ENCODE measurements around the gene STIM2. TPM values are rescaled to one million over a fixed set of nuclear protein-coding genes. Genes with fewer than 3 reads are reported as not detected.
A peak's percentile ranks its signal among the peaks of the same experiment; 100 is the strongest.

The STIM2 gene
- total and polyA plus RNA-seq, 9 of the 15 experiments (the other 6 are each of a cell fraction or from before 2014, with no cell fraction given): 7.2 to 26.8 (median 15.4) TPM

DNA sequence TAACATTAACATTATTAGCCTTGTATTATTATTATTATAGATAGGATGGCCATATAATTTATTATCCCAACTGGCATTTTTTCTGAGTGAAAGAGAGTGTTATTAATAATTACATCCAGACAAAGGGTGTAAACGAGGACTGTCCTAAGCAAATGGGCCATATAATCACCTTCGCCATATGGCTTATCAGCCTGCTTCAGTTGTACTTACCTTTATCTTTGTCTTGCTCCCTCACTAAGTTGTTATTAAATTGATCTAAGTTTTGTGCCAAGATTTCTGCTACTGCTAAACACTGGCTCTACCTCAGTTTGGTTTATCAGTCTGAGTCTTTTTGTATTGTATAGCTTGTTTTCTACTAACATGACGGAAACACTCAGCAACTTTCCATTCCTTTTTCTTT lies 76.9 kb downstream of the STIM2 start (continued):
- TF ChIP-seq, protein P1, sequence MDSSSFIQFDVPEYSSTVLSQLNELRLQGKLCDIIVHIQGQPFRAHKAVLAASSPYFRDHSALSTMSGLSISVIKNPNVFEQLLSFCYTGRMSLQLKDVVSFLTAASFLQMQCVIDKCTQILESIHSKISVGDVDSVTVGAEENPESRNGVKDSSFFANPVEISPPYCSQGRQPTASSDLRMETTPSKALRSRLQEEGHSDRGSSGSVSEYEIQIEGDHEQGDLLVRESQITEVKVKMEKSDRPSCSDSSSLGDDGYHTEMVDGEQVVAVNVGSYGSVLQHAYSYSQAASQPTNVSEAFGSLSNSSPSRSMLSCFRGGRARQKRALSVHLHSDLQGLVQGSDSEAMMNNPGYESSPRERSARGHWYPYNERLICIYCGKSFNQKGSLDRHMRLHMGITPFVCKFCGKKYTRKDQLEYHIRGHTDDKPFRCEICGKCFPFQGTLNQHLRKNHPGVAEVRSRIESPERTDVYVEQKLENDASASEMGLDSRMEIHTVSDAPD (CRISPR knock-in tag; IDR thresholded peaks at IDR 0.05): no peak
- TF ChIP-seq EP300 (IDR thresholded peaks at IDR 0.05; ENCODE audit: low read length): peak; percentile 79
- TF ChIP-seq CCNT2 (IDR thresholded peaks at IDR 0.05; ENCODE audit: borderline replicate concordance, extremely low read depth, insufficient read length, low read depth, low read length): peak; percentile 69
- TF ChIP-seq ERF (CRISPR knock-in tag; IDR thresholded peaks at IDR 0.05): no peak
- TF ChIP-seq NUFIP1 (IDR thresholded peaks at IDR 0.05; ENCODE audit: partially characterized antibody): no peak
- TF ChIP-seq PML (IDR thresholded peaks at IDR 0.05; ENCODE audit: low read length): peak; percentile 74
- no peak for TF ChIP-seq ZNF778 (CRISPR knock-in tag; IDR thresholded peaks at IDR 0.05)
- no peak for TF ChIP-seq ZBTB7A (IDR thresholded peaks at IDR 0.05; ENCODE audit: borderline replicate concordance, control insufficient read depth, low read depth, low read length)
- TF ChIP-seq FIP1L1 (IDR thresholded peaks at IDR 0.05; ENCODE audit: low read depth, low read length, poor library complexity, severe bottlenecking): no peak
- TF ChIP-seq HSF4 (CRISPR knock-in tag; IDR thresholded peaks at IDR 0.05; ENCODE audit: borderline replicate concordance): no peak
- TF ChIP-seq SAFB2 (IDR thresholded peaks at IDR 0.05; ENCODE audit: borderline replicate concordance, low read depth, low read length, severe bottlenecking): no peak
- TF ChIP-seq, protein P2, sequence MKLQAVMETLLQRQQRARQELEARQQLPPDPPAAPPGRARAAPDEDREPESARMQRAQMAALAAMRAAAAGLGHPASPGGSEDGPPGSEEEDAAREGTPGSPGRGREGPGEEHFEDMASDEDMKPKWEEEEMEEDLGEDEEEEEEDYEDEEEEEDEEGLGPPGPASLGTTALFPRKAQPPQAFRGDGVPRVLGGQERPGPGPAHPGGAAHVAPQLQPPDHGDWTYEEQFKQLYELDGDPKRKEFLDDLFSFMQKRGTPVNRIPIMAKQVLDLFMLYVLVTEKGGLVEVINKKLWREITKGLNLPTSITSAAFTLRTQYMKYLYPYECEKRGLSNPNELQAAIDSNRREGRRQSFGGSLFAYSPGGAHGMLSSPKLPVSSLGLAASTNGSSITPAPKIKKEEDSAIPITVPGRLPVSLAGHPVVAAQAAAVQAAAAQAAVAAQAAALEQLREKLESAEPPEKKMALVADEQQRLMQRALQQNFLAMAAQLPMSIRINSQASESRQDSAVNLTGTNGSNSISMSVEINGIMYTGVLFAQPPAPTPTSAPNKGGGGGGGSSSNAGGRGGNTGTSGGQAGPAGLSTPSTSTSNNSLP (IDR thresholded peaks at IDR 0.05; ENCODE audit: borderline replicate concordance, low read depth, low read length): peak; percentile 45; the same call in 1 of the 2 replicates
- no peak for TF ChIP-seq KAT2B (IDR thresholded peaks at IDR 0.05; ENCODE audit: low read depth, low read length)
- TF ChIP-seq TAL1 (IDR thresholded peaks at IDR 0.05): peak; percentile 91
- peak; percentile 78 to 86 for TF ChIP-seq KDM1A (IDR thresholded peaks at IDR 0.05)
- TF ChIP-seq GATAD2B (IDR thresholded peaks at IDR 0.05; ENCODE audit: borderline replicate concordance): no peak; the same call in 1 of the 2 replicates
- TF ChIP-seq CBFB (CRISPR knock-in tag; IDR thresholded peaks at IDR 0.05): no peak
- no peak for TF ChIP-seq GABPA (tag; conservative IDR thresholded peaks at IDR 0.05; ENCODE audit: low read depth)
- no peak for TF ChIP-seq ZNF408 (CRISPR knock-in tag; IDR thresholded peaks at IDR 0.05; ENCODE audit: low read depth)
- TF ChIP-seq NBN (IDR thresholded peaks at IDR 0.05; ENCODE audit: low read depth): no peak
- no peak for TF ChIP-seq JUND (IDR thresholded peaks at IDR 0.05; ENCODE audit: borderline replicate concordance, low read depth, low read length)
- no peak for TF ChIP-seq JUND (tag; IDR thresholded peaks at IDR 0.05; ENCODE audit: borderline replicate concordance, low read depth, low read length)
- TF ChIP-seq, protein P3, sequence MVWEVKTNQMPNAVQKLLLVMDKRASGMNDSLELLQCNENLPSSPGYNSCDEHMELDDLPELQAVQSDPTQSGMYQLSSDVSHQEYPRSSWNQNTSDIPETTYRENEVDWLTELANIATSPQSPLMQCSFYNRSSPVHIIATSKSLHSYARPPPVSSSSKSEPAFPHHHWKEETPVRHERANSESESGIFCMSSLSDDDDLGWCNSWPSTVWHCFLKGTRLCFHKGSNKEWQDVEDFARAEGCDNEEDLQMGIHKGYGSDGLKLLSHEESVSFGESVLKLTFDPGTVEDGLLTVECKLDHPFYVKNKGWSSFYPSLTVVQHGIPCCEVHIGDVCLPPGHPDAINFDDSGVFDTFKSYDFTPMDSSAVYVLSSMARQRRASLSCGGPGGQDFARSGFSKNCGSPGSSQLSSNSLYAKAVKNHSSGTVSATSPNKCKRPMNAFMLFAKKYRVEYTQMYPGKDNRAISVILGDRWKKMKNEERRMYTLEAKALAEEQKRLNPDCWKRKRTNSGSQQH (CRISPR knock-in tag; IDR thresholded peaks at IDR 0.05): no peak
- no peak for TF ChIP-seq NFIX (CRISPR knock-in tag; IDR thresholded peaks at IDR 0.05; ENCODE audit: low read depth)
- no peak for TF ChIP-seq PRPF4 (IDR thresholded peaks at IDR 0.05; ENCODE audit: insufficient read depth, low read depth, low read length, poor library complexity, severe bottlenecking)

Data from K562 (cell line).